ENCODE measurements around the gene PIANP.

The PIANP gene

DNA sequence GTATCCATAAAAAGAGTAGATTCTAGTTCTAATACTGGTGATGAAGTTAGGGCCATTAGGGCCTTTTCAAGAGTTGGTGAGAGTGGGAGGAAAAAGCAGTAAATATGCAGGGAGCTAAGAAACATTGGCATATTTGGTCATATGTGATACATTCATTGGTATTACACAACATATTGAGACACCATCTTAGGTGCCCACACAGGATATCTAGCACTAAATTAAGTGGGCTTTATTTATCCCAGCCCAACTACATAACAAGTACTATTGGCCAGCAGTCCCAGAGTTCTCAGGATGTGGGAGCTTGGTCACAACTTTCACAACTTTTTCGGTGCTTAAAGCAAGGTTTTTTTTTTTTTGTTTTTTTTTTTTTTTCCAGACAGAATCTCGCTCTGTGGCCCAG lies 35.7 kb downstream of the PIANP start:
- DNase-seq, result no peak

DNA sequence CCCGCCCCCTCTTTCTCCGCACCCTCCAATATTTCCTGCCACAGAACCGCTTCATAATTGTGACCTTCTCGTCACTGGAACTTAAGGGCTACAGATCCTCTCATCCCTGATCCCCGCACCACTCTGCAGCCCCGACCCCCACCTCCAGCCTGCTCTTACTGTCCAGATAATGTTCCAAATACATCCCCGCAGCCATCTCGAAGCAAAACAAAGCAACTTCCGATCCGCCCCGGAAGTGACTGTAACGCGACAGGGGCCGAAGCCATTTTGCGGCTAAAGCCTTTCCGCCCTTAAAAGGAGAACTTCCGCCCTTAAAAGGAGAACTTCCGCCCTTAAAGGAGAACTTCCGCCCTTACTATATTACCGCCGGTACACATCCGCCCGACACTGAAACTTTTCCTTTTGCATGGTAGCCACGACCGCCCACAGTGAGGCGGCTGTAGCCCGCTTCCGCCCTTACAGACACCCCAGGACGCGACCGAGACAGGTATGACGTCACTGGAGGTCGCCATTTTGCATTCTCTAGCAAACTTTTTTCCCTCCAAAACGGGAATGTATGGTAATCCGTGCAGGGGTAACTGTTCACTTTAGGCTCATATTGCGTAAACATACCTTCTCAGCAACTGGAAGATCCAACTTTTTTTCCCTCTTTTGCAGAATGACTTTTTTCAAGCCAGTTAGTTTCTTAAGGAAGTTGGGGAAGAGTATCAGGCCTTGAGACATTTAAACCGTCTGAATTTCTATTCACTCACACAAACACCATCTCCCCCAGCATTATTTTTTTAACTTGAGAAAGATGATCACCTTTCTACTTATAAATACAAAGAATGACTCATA lies 37.5 kb downstream of the PIANP start, which contains the start of gene ING4:
TSS of gene ING4 (minus strand) at position 214 of the 837 bp plus-strand sequence. CDS start at position 196, 18 bp downstream.
- peak; percentile 90 for DNase-seq

DNA sequence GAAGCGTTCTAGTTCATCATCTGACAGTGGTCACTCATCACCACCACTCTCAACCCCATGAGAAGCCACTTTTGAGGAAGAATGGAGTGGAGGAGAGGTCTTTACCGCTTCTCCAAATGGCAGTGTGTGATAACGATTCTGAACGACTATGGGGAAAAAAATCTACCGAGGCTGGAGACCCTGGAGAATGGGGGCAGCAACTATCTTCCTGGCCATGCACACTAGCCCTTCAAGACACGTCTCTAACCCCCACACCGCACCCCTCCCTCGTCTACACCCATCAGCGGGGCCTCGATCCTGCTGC lies 38.1 kb downstream of the PIANP start:
- no peak for DNase-seq

DNA sequence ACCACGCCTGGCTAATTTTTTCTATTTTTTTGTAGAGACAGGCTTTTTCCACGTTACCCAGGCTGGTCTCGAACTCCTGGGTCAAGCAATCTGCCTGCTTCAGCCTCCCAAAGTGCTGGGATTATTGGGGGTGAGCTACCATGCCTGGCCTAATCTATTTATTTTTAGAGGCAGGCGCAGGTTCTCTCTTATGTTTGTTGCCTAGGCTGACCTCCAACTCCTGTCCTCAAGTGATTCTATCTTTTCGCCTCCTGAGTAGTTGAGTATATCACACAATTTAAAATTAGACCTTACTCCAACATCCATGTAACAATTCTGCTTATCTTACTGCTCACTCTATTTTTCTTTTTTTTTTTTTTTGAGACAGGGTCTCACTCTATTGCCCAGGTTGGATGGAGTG lies 46.6 kb downstream of the PIANP start:
- no peak for DNase-seq

DNA sequence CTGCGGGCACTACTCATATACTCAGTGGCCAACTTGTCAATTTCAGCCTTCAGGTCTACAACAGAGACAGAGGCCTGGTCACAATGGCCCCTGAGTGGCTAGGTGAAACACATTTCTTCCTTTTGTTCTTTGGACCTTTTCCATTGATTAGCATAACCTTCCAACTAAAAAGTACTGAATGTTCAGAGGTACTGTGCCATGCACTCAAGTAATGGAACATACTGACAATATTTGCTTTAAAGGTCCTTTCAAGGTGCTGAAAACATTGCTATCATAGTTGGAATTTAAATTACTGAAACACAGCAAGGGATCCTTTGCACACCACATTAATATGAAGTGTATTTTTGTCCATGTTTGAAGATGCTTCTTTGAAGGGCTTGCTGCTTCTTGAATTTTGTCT lies 47.3 kb downstream of the PIANP start:
- DNase-seq, result no peak

DNA sequence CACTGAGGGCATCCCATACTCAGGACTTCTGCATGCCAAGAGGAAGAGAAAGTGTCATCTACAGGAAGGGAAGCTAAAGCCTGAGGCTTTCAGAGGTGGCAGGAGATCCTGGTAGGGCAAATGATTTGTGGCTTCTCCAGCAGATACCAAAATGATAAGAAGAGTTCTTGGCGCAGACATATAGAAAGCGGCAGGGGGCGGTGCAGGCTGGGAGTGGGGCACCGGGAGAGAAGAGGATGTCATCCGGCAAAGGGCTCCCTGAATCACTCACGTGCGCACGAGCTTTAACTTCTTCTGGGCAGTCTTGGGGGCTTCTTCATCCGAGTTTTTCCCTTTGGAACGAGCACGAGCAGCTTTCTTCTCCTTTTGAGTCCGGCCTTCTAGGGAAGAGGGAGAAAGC lies 48.2 kb downstream of the PIANP start:
- no peak for DNase-seq

DNA sequence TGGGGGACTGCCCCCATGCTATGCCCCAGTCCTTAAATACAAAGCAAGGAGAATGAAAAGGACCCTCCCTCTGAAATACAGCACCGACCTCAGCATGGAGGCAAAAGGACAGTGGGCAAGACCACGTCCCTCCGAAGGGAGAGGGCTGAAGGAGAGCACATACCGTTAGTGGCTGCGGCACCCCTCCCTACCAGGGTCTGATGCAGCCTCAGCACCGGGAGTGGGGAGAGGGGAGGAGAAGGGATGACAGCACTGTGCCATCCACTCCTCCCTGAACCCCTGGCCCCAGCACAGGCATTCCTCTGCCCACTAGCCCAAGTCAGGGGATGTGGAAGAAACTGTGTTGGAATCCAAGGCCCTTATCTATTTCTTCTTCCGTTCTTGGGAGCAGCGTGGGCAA lies 49.8 kb downstream of the PIANP start:
- no peak for DNase-seq

DNA sequence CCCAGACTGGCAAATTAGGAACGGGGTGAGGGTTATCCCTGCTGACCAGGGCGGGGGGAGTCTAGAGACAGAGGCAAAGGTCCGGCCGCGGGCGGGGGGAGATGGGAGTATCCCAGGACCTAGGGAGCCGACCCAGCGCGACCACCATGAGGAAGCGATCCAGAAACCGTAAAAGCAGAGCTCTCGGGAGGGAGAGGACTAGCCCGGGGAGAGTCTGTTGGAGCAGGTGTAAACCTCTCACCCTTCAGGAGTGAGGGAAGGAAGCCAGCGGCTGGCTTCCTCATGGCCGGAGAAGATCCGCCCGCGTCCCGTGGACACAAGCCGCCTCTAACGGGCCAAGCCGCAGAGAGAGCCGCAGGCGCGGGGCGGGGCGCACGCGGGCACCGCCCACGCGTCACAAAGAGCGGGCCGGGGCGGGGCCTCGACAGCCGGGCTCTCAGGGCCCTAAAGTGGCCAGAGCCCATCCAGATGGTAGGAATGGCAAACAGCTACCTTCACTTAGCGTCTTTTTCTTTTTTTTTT lies 53.5 kb downstream of the PIANP start, which contains the start of gene ACRBP:
TSS of gene ACRBP (minus strand) at position 350 of the 522 bp plus-strand sequence. CDS start at position 284, 66 bp downstream.
- peak; percentile 42 for DNase-seq

DNA sequence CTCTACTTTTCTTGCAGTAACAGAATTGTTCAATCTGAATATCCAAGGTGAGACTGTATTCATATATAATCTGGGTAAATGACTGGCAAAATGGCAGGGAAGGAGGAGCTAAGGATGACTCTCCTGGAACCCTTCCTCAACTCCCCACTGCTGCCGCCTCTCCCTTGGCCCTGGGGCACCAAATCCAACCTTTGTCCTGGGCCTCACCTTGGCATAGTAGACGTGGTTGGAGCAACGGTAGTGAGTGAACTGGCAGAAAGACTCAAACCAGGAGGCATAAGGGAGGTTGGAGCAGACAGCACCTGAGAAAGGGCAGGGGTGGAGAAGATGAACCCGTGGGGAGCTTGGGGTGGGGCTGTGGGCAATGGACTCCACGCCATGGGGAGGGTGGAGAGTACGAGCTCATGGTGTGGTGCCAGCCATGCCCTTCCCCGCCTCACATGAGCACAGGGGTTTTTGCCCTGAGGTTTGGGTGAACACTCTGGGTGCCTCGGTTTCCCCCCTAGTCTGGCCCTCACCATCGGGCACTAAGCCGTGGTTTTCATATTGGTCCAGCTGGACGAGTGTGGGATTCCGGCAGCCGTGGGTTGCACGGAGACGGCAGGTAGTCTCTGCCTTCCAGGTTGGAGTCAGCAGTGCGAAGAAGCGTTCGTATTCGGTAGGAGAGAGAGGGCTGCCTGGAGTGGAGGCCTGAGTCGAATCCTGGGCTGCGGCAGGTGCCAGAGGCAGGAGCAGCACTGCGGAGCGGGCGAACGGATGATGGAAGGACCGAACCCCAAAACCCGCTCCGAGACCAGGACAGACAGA lies 54.1 kb downstream of the PIANP start:
- DNase-seq, result no peak

DNA sequence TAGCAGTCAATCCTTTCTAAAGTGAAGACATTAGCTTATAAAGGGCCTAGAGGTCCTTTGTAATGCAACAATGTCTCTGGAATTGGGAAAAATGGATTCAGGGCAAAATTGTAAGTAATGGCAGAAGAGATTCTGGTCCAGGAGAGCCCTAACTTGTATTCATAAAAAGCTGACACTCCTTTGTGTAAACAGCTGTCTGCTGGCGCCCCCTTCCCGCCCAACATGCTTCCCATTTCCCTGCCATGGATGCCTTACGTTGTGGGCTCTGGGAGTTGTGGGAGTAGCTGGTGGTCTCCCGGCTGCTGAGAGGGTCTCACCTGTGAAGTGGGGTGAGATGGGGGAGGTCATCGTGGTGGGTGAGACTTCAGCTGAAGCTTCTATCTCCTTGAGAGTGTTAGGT lies 55.7 kb downstream of the PIANP start:
- no peak for DNase-seq

DNA sequence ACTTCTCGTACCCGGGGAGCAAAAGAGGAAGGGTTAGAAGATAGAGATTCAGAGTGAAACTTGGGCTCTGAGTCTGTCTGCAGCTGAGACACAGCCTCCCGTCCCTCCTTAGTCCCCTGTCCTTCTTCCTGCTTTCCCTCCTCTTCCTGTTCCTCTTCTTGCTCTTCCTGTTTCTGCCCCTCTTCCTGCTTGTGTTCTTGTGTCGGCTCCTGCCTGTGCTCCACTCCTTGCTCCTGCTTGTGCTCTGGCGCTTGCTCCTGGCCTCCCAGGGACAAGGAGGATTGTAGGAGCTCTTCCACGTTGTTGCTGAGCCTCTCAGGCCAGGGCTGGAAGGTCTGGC lies 56.4 kb downstream of the PIANP start:
- DNase-seq, result no peak
